ENCODE results near the gene NUP210.

NUP210 gene

GRCh38 chr3:13309004-13309403, 111.1 kb downstream of the NUP210 start:
- Histone ChIP-seq H3K36me3 (ENCODE audit: control insufficient read depth, insufficient read depth, low read length) (peaks cover 8% of the 10 kb centered on the region), H3K4me3 (replicated peaks; ENCODE audit: low read depth, low read length) (no peak overlapping the region)

DNA sequence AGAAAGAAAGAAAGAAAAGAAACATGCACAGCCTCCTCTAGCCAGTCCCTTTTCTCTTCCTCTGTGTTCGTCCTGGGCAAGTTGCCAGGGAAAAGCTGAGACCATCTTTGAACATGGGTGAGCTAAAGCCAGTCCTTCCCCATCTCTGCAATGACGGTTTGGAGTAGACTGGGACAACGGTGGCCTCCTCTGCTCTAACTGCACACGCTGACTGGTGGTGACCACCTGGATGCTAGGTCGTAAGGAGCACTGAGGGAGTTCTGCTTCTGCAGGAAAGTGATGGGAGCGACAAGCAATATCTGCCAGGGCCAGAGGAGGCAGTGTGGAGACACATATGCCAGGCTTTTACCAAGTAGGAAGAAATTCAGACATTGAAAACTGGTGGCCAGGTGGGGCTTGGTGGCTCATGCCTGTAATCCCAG, 111.7 kb downstream of the NUP210 start:
- Histone ChIP-seq H3K4me3 (replicated peaks; ENCODE audit: low read depth, low read length) (no peak overlapping the region), H3K36me3 (ENCODE audit: control insufficient read depth, insufficient read depth, low read length) (peaks cover 3% of the 10 kb centered on the region), H3K27me3 (replicated peaks; ENCODE audit: control insufficient read depth, insufficient read depth, low read length) (no peaks in the 10 kb centered on the region)
- DNase-seq (ENCODE audit: extremely low read depth, insufficient read length): no peak
- TF ChIP-seq, protein P1, sequence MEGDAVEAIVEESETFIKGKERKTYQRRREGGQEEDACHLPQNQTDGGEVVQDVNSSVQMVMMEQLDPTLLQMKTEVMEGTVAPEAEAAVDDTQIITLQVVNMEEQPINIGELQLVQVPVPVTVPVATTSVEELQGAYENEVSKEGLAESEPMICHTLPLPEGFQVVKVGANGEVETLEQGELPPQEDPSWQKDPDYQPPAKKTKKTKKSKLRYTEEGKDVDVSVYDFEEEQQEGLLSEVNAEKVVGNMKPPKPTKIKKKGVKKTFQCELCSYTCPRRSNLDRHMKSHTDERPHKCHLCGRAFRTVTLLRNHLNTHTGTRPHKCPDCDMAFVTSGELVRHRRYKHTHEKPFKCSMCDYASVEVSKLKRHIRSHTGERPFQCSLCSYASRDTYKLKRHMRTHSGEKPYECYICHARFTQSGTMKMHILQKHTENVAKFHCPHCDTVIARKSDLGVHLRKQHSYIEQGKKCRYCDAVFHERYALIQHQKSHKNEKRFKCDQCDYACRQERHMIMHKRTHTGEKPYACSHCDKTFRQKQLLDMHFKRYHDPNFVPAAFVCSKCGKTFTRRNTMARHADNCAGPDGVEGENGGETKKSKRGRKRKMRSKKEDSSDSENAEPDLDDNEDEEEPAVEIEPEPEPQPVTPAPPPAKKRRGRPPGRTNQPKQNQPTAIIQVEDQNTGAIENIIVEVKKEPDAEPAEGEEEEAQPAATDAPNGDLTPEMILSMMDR (IDR thresholded peaks at IDR 0.05; ENCODE audit: insufficient read depth, low read length, poor library complexity, severe bottlenecking): peak; percentile 66

More at GRCh38 chr3:13309004-13309403, 111.1 kb downstream of the NUP210 start:
- DNase-seq (ENCODE audit: extremely low read depth, insufficient read length): no peak
- H3K27me3 ChIP-seq (replicated peaks; ENCODE audit: control insufficient read depth, insufficient read depth, low read length): no peaks in the 10 kb centered on the region
- TF ChIP-seq, protein P1 (IDR thresholded peaks at IDR 0.05; ENCODE audit: insufficient read depth, low read length, poor library complexity, severe bottlenecking): no peak

DNA sequence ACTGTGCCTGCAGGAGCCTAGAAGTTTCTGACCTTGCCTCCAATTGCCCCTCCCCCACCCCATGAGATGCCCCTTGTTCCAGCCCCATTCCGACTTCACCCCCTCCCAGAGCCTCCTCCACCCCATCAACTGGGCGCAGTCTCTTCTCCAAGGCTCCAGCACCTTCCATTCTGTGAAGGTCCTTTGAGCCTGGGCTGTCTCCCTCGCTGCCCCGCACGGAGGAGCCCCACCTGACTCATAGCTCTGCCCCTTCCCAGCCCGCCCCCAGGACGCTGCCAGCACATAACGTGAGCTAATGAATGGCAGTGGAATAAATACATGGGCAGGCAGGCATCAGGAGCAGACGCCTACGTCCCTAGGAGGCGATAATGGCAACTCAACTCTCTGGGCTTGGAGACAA, 113.1 kb downstream of the NUP210 start:
- DNase-seq (ENCODE audit: extremely low read depth, insufficient read length): no peak
- TF ChIP-seq, protein P1 (IDR thresholded peaks at IDR 0.05; ENCODE audit: insufficient read depth, low read length, poor library complexity, severe bottlenecking): no peak
- no peak overlapping the region for H3K4me3 ChIP-seq (replicated peaks; ENCODE audit: low read depth, low read length)
- peaks cover 2% of the 10 kb centered on the region for H3K36me3 ChIP-seq (ENCODE audit: control insufficient read depth, insufficient read depth, low read length)
- H3K27me3 ChIP-seq (replicated peaks; ENCODE audit: control insufficient read depth, insufficient read depth, low read length): no peaks in the 10 kb centered on the region

DNA sequence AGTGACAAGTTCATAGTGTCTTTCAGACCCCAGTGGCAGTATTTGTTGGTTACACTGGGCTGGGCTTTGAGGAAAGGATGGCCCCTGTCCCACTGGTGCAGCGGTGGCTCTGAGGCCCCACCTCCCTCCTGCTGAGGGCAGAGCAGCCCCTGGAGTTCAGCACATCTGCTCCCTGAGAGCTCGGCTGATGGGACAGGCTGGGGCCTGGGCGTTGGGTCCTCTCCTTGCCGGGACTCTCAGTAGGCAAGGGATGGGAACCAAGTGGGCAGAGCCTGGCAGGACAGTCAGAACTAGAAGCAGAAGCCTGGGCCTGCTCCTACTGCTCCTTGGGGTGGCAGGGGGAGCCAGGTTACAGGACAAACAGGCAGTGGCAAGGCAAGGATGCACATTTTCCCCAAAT, 114.5 kb downstream of the NUP210 start:
- no peak for DNase-seq (ENCODE audit: extremely low read depth, insufficient read length)
- H3K4me3 ChIP-seq (replicated peaks; ENCODE audit: low read depth, low read length): no peak overlapping the region
- no peaks in the 10 kb centered on the region for H3K27me3 ChIP-seq (replicated peaks; ENCODE audit: control insufficient read depth, insufficient read depth, low read length)
- TF ChIP-seq, protein P1 (IDR thresholded peaks at IDR 0.05; ENCODE audit: insufficient read depth, low read length, poor library complexity, severe bottlenecking): no peak
- peaks cover 2% of the 10 kb centered on the region for H3K36me3 ChIP-seq (ENCODE audit: control insufficient read depth, insufficient read depth, low read length)

- TF ChIP-seq, protein P1 (IDR thresholded peaks at IDR 0.05; ENCODE audit: insufficient read depth, low read length, poor library complexity, severe bottlenecking): no peak
- H3K4me3 ChIP-seq (replicated peaks; ENCODE audit: low read depth, low read length): no peak overlapping the region
- no peak for DNase-seq (ENCODE audit: extremely low read depth, insufficient read length)
- no peaks in the 10 kb centered on the region for H3K27me3 ChIP-seq (replicated peaks; ENCODE audit: control insufficient read depth, insufficient read depth, low read length)
- H3K36me3 ChIP-seq (ENCODE audit: control insufficient read depth, insufficient read depth, low read length): no peaks in the 10 kb centered on the region
Measured at GRCh38 chr3:13303410-13303809, 116.7 kb downstream of the NUP210 start.
